Breast epithelium (tissue), 4 donors: ENCODE measurements around the gene HDDC3. TPM values are rescaled to one million over a fixed set of nuclear protein-coding genes. Genes with fewer than 3 reads are reported as not detected.

Experiments used
- DNase-seq, 2 donors: peaks; one replicate each; pipeline ENCODE4 v3.0.0-alpha.2; 2019; ENCODE audit warnings: low spot score in 2 of 2
- H3K27ac ChIP-seq, 2 donors: fragments of 200-600 bp; sonication (generic) in 1 of 2; one replicate each; pipeline ENCODE4 v1.5.1; 2016 to 2019; ENCODE audit warnings: mild to moderate bottlenecking in 1 of 2
- H3K27me3 ChIP-seq, 2 donors: fragments of 200-600 bp; sonication (generic) in 1 of 2; one replicate each; pipeline versions ENCODE4 v1.5.1 to v1.6.0; 2017 to 2019; ENCODE audit warnings: control low read depth in 1 of 2, mild to moderate bottlenecking in 1 of 2
- H3K36me3 ChIP-seq: fragments of 200-600 bp; one replicate; pipeline ENCODE4 v1.5.1; 2019
- H3K4me1 ChIP-seq, 2 donors: fragments of 200-600 bp; sonication (generic); one replicate each; pipeline ENCODE4 v1.5.1; 2016 to 2019; ENCODE audit warnings: control low read depth in 1 of 2
- H3K4me3 ChIP-seq, 3 donors: fragments of 200-600 bp; sonication (generic); 1 replicate in 2 of 3; 2 replicates in 1 of 3; pipeline ENCODE4 v1.5.1; 2016 to 2019; ENCODE audit warnings: mild to moderate bottlenecking in 3 of 3, moderate library complexity in 2 of 3
- H3K9me3 ChIP-seq, 2 donors: fragments of 200-600 bp; sonication (generic) in 1 of 2; one replicate each; pipeline ENCODE4 v1.5.1; 2016 to 2019; ENCODE audit warnings: control low read depth in 1 of 2
- CTCF ChIP-seq, 3 donors: fragments of 450-650 bp; IDR thresholded peaks; one replicate each; pipeline ENCODE4 v1.5.1; 2016 to 2017; ENCODE audit warnings: antibody characterized with exemption in 3 of 3, mild to moderate bottlenecking in 3 of 3, moderate library complexity in 3 of 3
- POLR2A ChIP-seq: fragments of 450-650 bp; IDR thresholded peaks from one replicate; pipeline ENCODE4 v1.6.1; 2016; ENCODE audit warnings: antibody characterized with exemption, mild to moderate bottlenecking, moderate library complexity
- POLR2AphosphoS5 ChIP-seq, 3 donors: sonication (generic); formaldehyde crosslinking; IDR thresholded peaks; one replicate each; pipeline ENCODE4 v1.6.1; 2017; ENCODE audit warnings: antibody characterized with exemption in 3 of 3
- intact Hi-C: fragments of 100-400 bp; cut with DNase I; formaldehyde crosslinking; loops from one replicate; pipeline ENCODE4 v1.15.1; 2023; ENCODE audit warnings: low total_unique reads
- total RNA-seq, 3 donors: library from RNA; depleted of rRNA; stranded (reverse); fragments of >200 nt; gene quantifications; one replicate each; pipeline ENCODE4 v1.1.0, GENCODE V29; 2016

HDDC3 gene
- total RNA-seq, 3 donors from 2014 or later: 19.0 to 22.3 (median 19.4) TPM

- no peak for DNase-seq
- Histone ChIP-seq H3K27me3 (no peaks in the 10 kb centered on the region), H3K27ac (no peak overlapping the region), H3K36me3 (no peaks in the 10 kb centered on the region), H3K4me1 (peaks cover 11% of the 10 kb centered on the region in 2 donors), H3K9me3 (no peaks in the 10 kb centered on the region), H3K4me3 (no peak overlapping the region)
- no peak for TF ChIP-seq CTCF (IDR thresholded peaks at IDR 0.05)
- TF ChIP-seq POLR2A: no peak
- no peak for TF ChIP-seq POLR2AphosphoS5 (IDR thresholded peaks at IDR 0.05)
- intact Hi-C loops: loop anchor here (5.0 kb wide), 1 partner anchor 240 kb away; no protein-coding TSS in a partner anchor
Observed at GRCh38 chr15:90887037-90887481, 45.3 kb downstream of the HDDC3 start.

- TF ChIP-seq POLR2AphosphoS5 (IDR thresholded peaks at IDR 0.05) (no peak), POLR2A (no peak), CTCF (IDR thresholded peaks at IDR 0.05) (no peak)
- H3K27ac ChIP-seq: peak overlapping the region; percentile 92 to 98
- intact Hi-C loops: loop anchor here (5.0 kb wide), 1 partner anchor 239 kb away; no protein-coding TSS in a partner anchor
- H3K4me1 ChIP-seq: peaks cover 11% of the 10 kb centered on the region in 2 donors
- peak overlapping the region in 1 of 3 donors; percentile 62 for H3K4me3 ChIP-seq
- no peaks in the 10 kb centered on the region for H3K36me3 ChIP-seq
- no peak for DNase-seq
- no peaks in the 10 kb centered on the region for H3K9me3 ChIP-seq
- H3K27me3 ChIP-seq: no peaks in the 10 kb centered on the region
Observed at GRCh38 chr15:90886291-90886614, 46.1 kb downstream of the HDDC3 start.

GRCh38 chr15:90885432-90886290, 46.7 kb downstream of the HDDC3 start:
- Histone ChIP-seq H3K27me3 (no peaks in the 10 kb centered on the region), H3K9me3 (no peaks in the 10 kb centered on the region), H3K36me3 (no peaks in the 10 kb centered on the region), H3K27ac (peak overlapping the region; percentile 92 to 98), H3K4me3 (peak overlapping the region; percentile 52 to 82 (median 62)), H3K4me1 (peaks cover 11% of the 10 kb centered on the region in 2 donors)
- intact Hi-C loops: loop anchor here (1.0 to 5.0 kb wide), 2 partner anchors 16 to 238 kb away; no protein-coding TSS in a partner anchor
- DNase-seq: peak in 1 of 2 donors; percentile 71
- TF ChIP-seq POLR2A (no peak), CTCF (IDR thresholded peaks at IDR 0.05) (peak; percentile 82 to 98 (median 96)), POLR2AphosphoS5 (IDR thresholded peaks at IDR 0.05) (peak in 2 of 3 donors; percentile 31 to 53)

GRCh38 chr15:90884719-90885431, 47.5 kb downstream of the HDDC3 start:
- intact Hi-C loops: loop anchor here (1.0 to 5.0 kb wide), 2 partner anchors 16 to 238 kb away; no protein-coding TSS in a partner anchor
- no peak for DNase-seq
- H3K36me3 ChIP-seq: peaks cover 2% of the 10 kb centered on the region

More at GRCh38 chr15:90884719-90885431, 47.5 kb downstream of the HDDC3 start:
- no peaks in the 10 kb centered on the region for H3K9me3 ChIP-seq
- peak overlapping the region; percentile 92 to 98 for H3K27ac ChIP-seq
- no peaks in the 10 kb centered on the region for H3K27me3 ChIP-seq
- TF ChIP-seq CTCF (IDR thresholded peaks at IDR 0.05): no peak
- TF ChIP-seq POLR2A: no peak
- TF ChIP-seq POLR2AphosphoS5 (IDR thresholded peaks at IDR 0.05): no peak
- peak overlapping the region; percentile 52 to 82 (median 62) for H3K4me3 ChIP-seq
- H3K4me1 ChIP-seq: peaks cover 11% of the 10 kb centered on the region in 2 donors
